Immature natural killer cell (primary cell): ENCODE data around the gene RASD2. TPM values are rescaled to one million over a fixed set of nuclear protein-coding genes. Genes with fewer than 3 reads are reported as not detected.

Experiments used
- DNase-seq, 3 donors: peaks; one replicate each; pipeline ENCODE4 v3.0.0; 2022; ENCODE audit warnings: mixed read lengths in 1 of 3
- H3K27ac Mint-ChIP-seq, 6 donors: one replicate each; pipeline ENCODE4 v1.8.0; 2020; ENCODE audit warnings: mixed read lengths in 6 of 6, mild to moderate bottlenecking in 5 of 6, inconsistent platforms in 4 of 6, moderate library complexity in 3 of 6
- H3K27me3 Mint-ChIP-seq, 3 donors: one replicate each; pipeline ENCODE4 v1.8.0; 2020 to 2021; ENCODE audit warnings: low read depth in 3 of 3, mild to moderate bottlenecking in 3 of 3, mixed read lengths in 3 of 3, moderate library complexity in 3 of 3, inconsistent platforms in 1 of 3
- H3K36me3 Mint-ChIP-seq, 3 donors: one replicate each; pipeline ENCODE4 v1.8.0; 2020; ENCODE audit warnings: mixed read lengths in 3 of 3, inconsistent platforms in 2 of 3, mild to moderate bottlenecking in 2 of 3
- H3K4me1 Mint-ChIP-seq, 2 donors: one replicate each; pipeline ENCODE4 v1.8.0; 2020; ENCODE audit warnings: inconsistent platforms in 2 of 2, mild to moderate bottlenecking in 2 of 2, mixed read lengths in 2 of 2, moderate library complexity in 1 of 2
- H3K4me3 Mint-ChIP-seq, 5 donors: one replicate each; pipeline ENCODE4 v1.8.0; 2020; ENCODE audit warnings: mild to moderate bottlenecking in 5 of 5, mixed read lengths in 5 of 5, inconsistent platforms in 3 of 5, moderate library complexity in 3 of 5
- H3K9me3 Mint-ChIP-seq, 6 donors: one replicate each; pipeline ENCODE4 v1.8.0; 2020; ENCODE audit warnings: mild to moderate bottlenecking in 6 of 6, mixed read lengths in 6 of 6, inconsistent platforms in 4 of 6, moderate library complexity in 3 of 6
- polyA plus RNA-seq, 3 donors: library from polyadenylated mRNA; unstranded; fragments of 300-500 nt; fragmentation: Illumina TruSeq; gene quantifications; one replicate each; pipeline ENCODE4 v1.2.3, GENCODE V29; 2021

Gene RASD2
- polyA plus RNA-seq, 3 donors from 2014 or later = not detected

- Mint-ChIP-seq H3K4me1 (no peaks in the 10 kb centered on the region), H3K9me3 (no peaks in the 10 kb centered on the region), H3K27me3 (peaks cover 0 to 4% (median 0%) of the 10 kb centered on the region in 3 donors), H3K4me3 (no peak overlapping the region), H3K27ac (no peak overlapping the region), H3K36me3 (no peaks in the 10 kb centered on the region)
- DNase-seq = no peak
These were observed 51.9 kb downstream of the RASD2 start for GRCh38 chr22:35592418-35592967.

GRCh38 chr22:35593071-35593890 lies 52.6 kb downstream of the RASD2 start:
- Mint-ChIP-seq H3K27me3 (peaks cover 0 to 4% (median 0%) of the 10 kb centered on the region in 3 donors), H3K9me3 (no peaks in the 10 kb centered on the region), H3K4me3 (no peak overlapping the region), H3K36me3 (no peaks in the 10 kb centered on the region), H3K27ac (no peak overlapping the region), H3K4me1 (no peaks in the 10 kb centered on the region)
- no peak for DNase-seq

GRCh38 chr22:35593891-35594470 lies 53.4 kb downstream of the RASD2 start:
- Mint-ChIP-seq H3K4me3 (no peak overlapping the region), H3K27ac (no peak overlapping the region), H3K4me1 (no peaks in the 10 kb centered on the region), H3K27me3 (peaks cover 0 to 4% (median 0%) of the 10 kb centered on the region in 3 donors), H3K36me3 (no peaks in the 10 kb centered on the region), H3K9me3 (no peaks in the 10 kb centered on the region)
- no peak for DNase-seq

- peaks cover 0 to 4% (median 0%) of the 10 kb centered on the region in 3 donors for H3K27me3 Mint-ChIP-seq
- DNase-seq = no peak
- H3K9me3 Mint-ChIP-seq = no peaks in the 10 kb centered on the region
- no peaks in the 10 kb centered on the region for H3K36me3 Mint-ChIP-seq
- H3K27ac Mint-ChIP-seq = no peak overlapping the region
- H3K4me1 Mint-ChIP-seq = no peaks in the 10 kb centered on the region
- H3K4me3 Mint-ChIP-seq = no peak overlapping the region
These were observed 54.1 kb downstream of the RASD2 start for GRCh38 chr22:35594686-35595085.

- Mint-ChIP-seq H3K4me1 (no peaks in the 10 kb centered on the region), H3K4me3 (no peak overlapping the region), H3K36me3 (no peaks in the 10 kb centered on the region), H3K27me3 (peaks cover 0 to 4% (median 0%) of the 10 kb centered on the region in 3 donors), H3K27ac (no peak overlapping the region), H3K9me3 (no peaks in the 10 kb centered on the region)
- DNase-seq = no peak
These were observed 56.2 kb downstream of the RASD2 start for GRCh38 chr22:35596821-35597220.

GRCh38 chr22:35597692-35598395 lies 57.2 kb downstream of the RASD2 start:
- H3K36me3 Mint-ChIP-seq = no peaks in the 10 kb centered on the region
- H3K27ac Mint-ChIP-seq = no peak overlapping the region
- no peak for DNase-seq
- no peak overlapping the region for H3K4me3 Mint-ChIP-seq
- H3K4me1 Mint-ChIP-seq = no peaks in the 10 kb centered on the region
- no peaks in the 10 kb centered on the region for H3K9me3 Mint-ChIP-seq
- no peaks in the 10 kb centered on the region for H3K27me3 Mint-ChIP-seq

- no peaks in the 10 kb centered on the region for H3K36me3 Mint-ChIP-seq
- no peaks in the 10 kb centered on the region for H3K4me1 Mint-ChIP-seq
- H3K9me3 Mint-ChIP-seq = no peaks in the 10 kb centered on the region
- no peak overlapping the region for H3K4me3 Mint-ChIP-seq
- H3K27me3 Mint-ChIP-seq = no peaks in the 10 kb centered on the region
- no peak overlapping the region for H3K27ac Mint-ChIP-seq
- DNase-seq = no peak
These were observed 57.7 kb downstream of the RASD2 start for GRCh38 chr22:35598396-35598710.

- Mint-ChIP-seq H3K27me3 (no peaks in the 10 kb centered on the region), H3K27ac (no peak overlapping the region), H3K36me3 (no peaks in the 10 kb centered on the region), H3K4me3 (no peak overlapping the region), H3K9me3 (no peaks in the 10 kb centered on the region), H3K4me1 (no peaks in the 10 kb centered on the region)
- DNase-seq = no peak
These were observed 58.7 kb downstream of the RASD2 start for GRCh38 chr22:35599364-35599763.

- H3K4me3 Mint-ChIP-seq = no peak overlapping the region
- no peaks in the 10 kb centered on the region for H3K27me3 Mint-ChIP-seq
- no peaks in the 10 kb centered on the region for H3K9me3 Mint-ChIP-seq
- DNase-seq = no peak
- H3K27ac Mint-ChIP-seq = no peak overlapping the region
- no peaks in the 10 kb centered on the region for H3K4me1 Mint-ChIP-seq
- no peaks in the 10 kb centered on the region for H3K36me3 Mint-ChIP-seq
These were observed 59.8 kb downstream of the RASD2 start for GRCh38 chr22:35600476-35600875.

- H3K9me3 Mint-ChIP-seq = no peaks in the 10 kb centered on the region
- no peak for DNase-seq
- no peaks in the 10 kb centered on the region for H3K36me3 Mint-ChIP-seq
- no peak overlapping the region for H3K27ac Mint-ChIP-seq
- H3K27me3 Mint-ChIP-seq = no peaks in the 10 kb centered on the region
- H3K4me1 Mint-ChIP-seq = no peaks in the 10 kb centered on the region
- no peak overlapping the region for H3K4me3 Mint-ChIP-seq
These were observed 60.5 kb downstream of the RASD2 start for GRCh38 chr22:35601013-35601580.

- H3K27ac Mint-ChIP-seq = no peak overlapping the region
- no peak for DNase-seq
- peaks cover 0 to 2% (median 0%) of the 10 kb centered on the region in 3 donors for H3K27me3 Mint-ChIP-seq
- no peaks in the 10 kb centered on the region for H3K36me3 Mint-ChIP-seq
- H3K4me1 Mint-ChIP-seq = no peaks in the 10 kb centered on the region
- no peak overlapping the region for H3K4me3 Mint-ChIP-seq
- H3K9me3 Mint-ChIP-seq = no peaks in the 10 kb centered on the region
These were observed 61.3 kb downstream of the RASD2 start for GRCh38 chr22:35601743-35602615.
